Aorta (tissue), 5 donors: ENCODE results near the gene MAB21L4. TPM values are rescaled to one million over a fixed set of nuclear protein-coding genes. Genes with fewer than 3 reads are reported as not detected.

ENCODE experiments used
- ATAC-seq: fragments of 200-7000 bp; cut with Tn5 transposase; one replicate; pipeline ENCODE4 v1.9.1; 2022; ENCODE audit warnings: moderate library complexity; ENCODE audit not compliant: low FRiP score
- DNase-seq, 2 donors: peaks; one replicate each; pipeline ENCODE4 v3.0.0-alpha.2; 2020
- H3K27ac ChIP-seq, 2 donors: one replicate each; pipeline ENCODE4 v1.5.1; 2013; ENCODE audit warnings: low read length in 2 of 2, mild to moderate bottlenecking in 2 of 2, moderate library complexity in 2 of 2, control low read depth in 1 of 2, inconsistent platforms in 1 of 2, low read depth in 1 of 2
- H3K27me3 ChIP-seq, 2 donors: one replicate each; pipeline ENCODE4 v1.6.1; 2013; ENCODE audit warnings: control low read depth in 1 of 2, low read length in 1 of 2, mild to moderate bottlenecking in 1 of 2, moderate library complexity in 1 of 2; ENCODE audit not compliant: insufficient read depth in 2 of 2, control insufficient read depth in 1 of 2
- H3K36me3 ChIP-seq, 2 donors: one replicate each; pipeline ENCODE4 v1.6.1; 2013; ENCODE audit warnings: control low read depth in 1 of 2, low read length in 1 of 2, mild to moderate bottlenecking in 1 of 2; ENCODE audit not compliant: insufficient read depth in 2 of 2, control insufficient read depth in 1 of 2
- H3K4me1 ChIP-seq, 2 donors: one replicate each; pipeline ENCODE4 v1.6.1; 2013; ENCODE audit warnings: low read length in 2 of 2, control low read depth in 1 of 2, mild to moderate bottlenecking in 1 of 2, moderate library complexity in 1 of 2; ENCODE audit not compliant: insufficient read depth in 2 of 2, control insufficient read depth in 1 of 2
- H3K4me3 ChIP-seq, 2 donors: one replicate each; pipeline ENCODE4 v1.5.1; 2013; ENCODE audit warnings: low read length in 2 of 2, control low read depth in 1 of 2, mild to moderate bottlenecking in 1 of 2
- H3K9me3 ChIP-seq: one replicate; pipeline ENCODE4 v1.6.1; 2013; ENCODE audit warnings: mild to moderate bottlenecking, low read length; ENCODE audit not compliant: control insufficient read depth
- WGBS, 2 donors: extraction: QIAGEN DNeasy Blood & Tissue Kit; methylation state at CpG; one replicate each; pipeline ENCODE4 v1.1.7; 2013; 5-methylcytosine and 5-hydroxymethylcytosine counted together
- intact Hi-C, 2 donors: fragments of 100-400 bp; cut with DNase I; formaldehyde crosslinking; loops; one replicate each; pipeline versions ENCODE4 v1.14.2 to v1.15.0; 2022
- polyA plus RNA-seq, 2 donors: library from polyadenylated mRNA; stranded (reverse); fragments of 200-250 nt; gene quantifications; one replicate each; pipeline ENCODE4 v1.2.3, GENCODE V29; 2013
- total RNA-seq, 2 donors: library from RNA; stranded (reverse); fragmentation: NEBNext Ultra II Directional; extraction: Animal tissue kit (Norgen Biotek cat#: 25700); gene quantifications; one replicate each; pipeline ENCODE4 v1.2.1, GENCODE V29; 2021
- donor health status: healthy with polysubstance abuse.
- donor health status: Bipolar disorder and iron deficiency.
- donor health status: DM: no; HTN: no; CAD: no.
- donor health status: DM: no; HTN: no; CAD: no.
- donor health status: DM: yes; HTN: yes; CAD: no.

Gene MAB21L4
- total and polyA plus RNA-seq, 4 donors = 5.5 TPM; not detected in 3

GRCh38 chr2:240899468-240899865 is 3.5 kb upstream of the MAB21L4 start:
- intact Hi-C loops = no loop called here
- WGBS, 2 donors = 86 to 91% methylated on average over 19 of the region's 19 CpGs
- H3K9me3 ChIP-seq = no peaks in the 10 kb centered on the region

DNA sequence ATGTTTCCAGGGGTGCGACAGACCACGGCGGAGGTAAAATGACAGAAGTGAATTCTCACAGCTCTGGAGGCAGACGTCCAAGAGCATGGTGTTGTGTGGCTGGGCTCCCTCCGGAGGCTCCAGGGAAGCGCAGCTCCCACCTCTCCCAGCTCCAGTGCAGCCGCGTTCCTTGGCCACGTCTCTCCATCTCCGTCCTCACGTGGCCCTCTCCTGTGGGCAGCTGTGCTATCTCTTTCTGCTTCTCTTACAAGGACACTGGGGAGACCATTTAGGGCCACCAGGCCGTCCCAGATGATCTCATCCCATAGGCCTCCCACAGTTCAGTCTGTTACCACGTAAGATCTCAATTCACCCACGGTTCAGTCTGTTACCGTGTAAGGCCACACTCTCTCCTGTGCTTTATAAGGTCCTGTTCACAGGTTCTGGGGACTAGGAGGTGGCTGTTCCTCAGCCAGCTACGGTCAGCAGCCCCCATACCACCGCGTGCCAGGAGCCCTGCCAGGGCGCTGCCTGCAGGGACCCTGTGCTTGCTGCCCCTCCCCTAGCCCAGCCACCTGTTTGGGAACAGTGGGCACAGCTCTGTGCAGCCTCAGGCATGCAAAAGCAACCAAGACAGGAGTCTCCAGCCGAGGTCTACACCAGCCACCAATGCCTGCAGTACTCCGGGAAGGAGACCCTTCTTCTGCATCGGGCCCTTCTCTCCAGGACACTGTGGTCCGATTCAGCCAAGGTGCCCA is 2.9 kb upstream of the MAB21L4 start:
- no peaks in the 10 kb centered on the region for H3K9me3 ChIP-seq
- intact Hi-C loops = no loop called here
- 67 to 69% methylated on average over 23 of the region's 23 CpGs for WGBS, 2 donors
- H3K27me3 ChIP-seq = no peaks in the 10 kb centered on the region
- DNase-seq = no peak
- no peaks in the 10 kb centered on the region for H3K36me3 ChIP-seq
- ATAC-seq = no peak
- no peaks in the 10 kb centered on the region for H3K4me1 ChIP-seq
- no peak overlapping the region for H3K4me3 ChIP-seq
- no peak overlapping the region for H3K27ac ChIP-seq

More at GRCh38 chr2:240899468-240899865, 3.5 kb upstream of the MAB21L4 start:
- Histone ChIP-seq H3K4me1 (no peaks in the 10 kb centered on the region), H3K36me3 (no peaks in the 10 kb centered on the region), H3K27me3 (no peaks in the 10 kb centered on the region), H3K27ac (no peak overlapping the region), H3K4me3 (no peak overlapping the region)
- no peak for DNase-seq
- no peak for ATAC-seq

GRCh38 chr2:240898108-240898730 is 2.3 kb upstream of the MAB21L4 start:
- Histone ChIP-seq H3K4me1 (no peaks in the 10 kb centered on the region), H3K36me3 (no peaks in the 10 kb centered on the region), H3K27me3 (no peaks in the 10 kb centered on the region), H3K9me3 (no peaks in the 10 kb centered on the region), H3K27ac (no peak overlapping the region), H3K4me3 (no peak overlapping the region)
- intact Hi-C loops = no loop called here
- DNase-seq (no peak), ATAC-seq (peak; percentile 33)
- 77 to 79% methylated on average over 17 of the region's 17 CpGs for WGBS, 2 donors

DNA sequence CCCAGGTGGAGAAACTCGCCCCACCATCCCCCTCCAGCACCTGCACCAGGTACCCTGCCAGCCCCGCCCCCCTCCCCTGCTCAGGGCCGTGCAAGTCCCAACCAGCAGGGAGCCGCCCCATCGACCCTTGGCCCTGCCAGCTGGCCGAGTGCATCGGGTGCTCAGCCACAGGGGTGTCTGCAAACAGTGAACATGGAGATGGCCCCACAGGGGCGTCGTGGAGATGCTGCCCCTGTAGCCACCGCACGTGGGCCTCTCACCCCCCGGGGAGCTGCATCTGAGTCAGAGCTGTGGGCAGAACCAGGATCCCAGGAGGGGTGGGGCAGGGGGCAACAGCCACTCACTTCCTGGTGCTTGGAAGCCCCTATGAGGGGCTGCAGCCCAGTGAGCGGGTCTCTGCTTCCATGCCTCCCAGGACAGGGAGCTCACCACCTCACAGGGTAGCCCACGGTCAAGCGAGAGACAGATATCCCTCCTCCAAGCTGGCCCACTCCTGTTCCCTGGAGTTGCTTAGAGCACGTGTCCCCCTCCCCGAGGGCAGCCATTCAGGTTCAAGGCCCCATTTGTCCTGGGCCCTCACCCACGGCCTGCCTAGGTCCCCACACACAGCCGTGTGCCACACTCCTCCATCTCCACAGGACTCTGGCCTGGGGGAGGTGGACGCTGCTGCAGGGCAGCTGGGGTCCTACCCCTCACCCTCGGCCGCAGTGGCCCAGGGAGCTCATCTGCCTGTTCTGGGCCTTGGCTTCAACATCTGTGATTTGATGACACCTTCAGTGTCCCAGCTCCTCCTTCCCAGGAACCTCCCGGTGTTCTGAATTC is 1.1 kb upstream of the MAB21L4 start:
- WGBS, 2 donors = 63 to 64% methylated on average over 22 to 23 of the region's 23 CpGs
- H3K27me3 ChIP-seq = no peaks in the 10 kb centered on the region
- ATAC-seq (no peak), DNase-seq (no peak)
- no peaks in the 10 kb centered on the region for H3K9me3 ChIP-seq
- H3K4me3 ChIP-seq = no peak overlapping the region
- no peaks in the 10 kb centered on the region for H3K36me3 ChIP-seq
- intact Hi-C loops = no loop called here
- H3K4me1 ChIP-seq = no peaks in the 10 kb centered on the region
- no peak overlapping the region for H3K27ac ChIP-seq

DNA sequence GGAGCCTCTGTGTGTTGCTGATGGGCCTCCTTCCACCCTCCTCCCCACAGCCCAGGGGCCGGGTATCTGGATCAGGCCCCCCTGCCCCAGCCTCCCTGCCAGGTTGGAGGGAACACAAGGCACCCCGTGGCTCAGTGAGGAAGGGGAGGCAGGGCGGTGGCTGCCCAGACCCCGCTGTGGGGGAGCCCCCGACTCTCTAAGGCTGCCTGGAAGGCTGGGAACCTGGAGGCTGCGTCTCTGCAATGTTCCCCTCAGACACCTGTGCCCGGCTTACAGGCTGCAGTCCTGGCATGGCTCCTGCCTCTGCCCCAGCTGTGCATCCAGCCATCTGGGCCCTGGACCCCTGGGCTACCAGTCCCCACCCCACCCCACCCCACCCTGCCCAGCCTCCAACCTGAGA is 438 bp upstream of the MAB21L4 start:
- intact Hi-C loops = no loop called here
- Histone ChIP-seq H3K4me1 (no peaks in the 10 kb centered on the region), H3K9me3 (no peaks in the 10 kb centered on the region), H3K27me3 (no peaks in the 10 kb centered on the region), H3K27ac (no peak overlapping the region), H3K36me3 (no peaks in the 10 kb centered on the region), H3K4me3 (no peak overlapping the region)
- no peak for ATAC-seq
- 67 to 68% methylated on average over 7 of the region's 7 CpGs for WGBS, 2 donors
- DNase-seq = no peak

DNA sequence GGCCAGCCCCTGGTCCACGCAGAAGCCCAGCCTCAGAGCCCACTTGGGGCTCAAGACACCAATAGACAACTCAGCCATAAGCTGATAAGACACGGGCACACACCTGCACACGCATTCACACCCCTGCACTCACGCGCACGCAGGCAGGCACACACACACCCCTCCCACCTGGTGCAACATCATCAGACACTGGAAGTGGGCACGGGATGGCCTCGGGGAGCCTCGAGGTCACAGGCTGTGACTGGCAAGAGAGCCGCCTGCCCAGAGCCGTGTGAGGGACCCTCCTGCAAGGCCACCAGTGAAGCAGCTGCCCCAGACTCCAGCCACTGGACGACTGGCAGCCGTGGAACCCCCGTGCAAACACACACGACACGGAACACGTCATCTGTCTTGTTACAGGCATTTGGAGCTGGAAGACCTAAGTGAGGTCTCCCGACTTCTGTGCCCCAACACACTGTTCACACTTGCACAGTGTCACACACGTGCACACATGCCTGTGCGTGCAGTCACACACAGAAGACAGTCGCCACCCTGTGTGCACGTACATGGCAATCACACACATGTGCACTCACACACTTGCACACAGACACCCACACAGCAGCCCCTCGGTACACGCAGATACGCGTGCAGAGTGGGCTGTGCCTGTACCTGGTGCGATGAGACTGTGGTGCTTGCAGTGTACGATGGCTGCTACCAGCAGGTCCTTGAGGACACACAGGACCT is 959 bp downstream of the MAB21L4 start:
- intact Hi-C loops = no loop called here
- no peaks in the 10 kb centered on the region for H3K27me3 ChIP-seq
- no peak for DNase-seq
- H3K9me3 ChIP-seq = no peaks in the 10 kb centered on the region
- no peaks in the 10 kb centered on the region for H3K4me1 ChIP-seq
- H3K36me3 ChIP-seq = no peaks in the 10 kb centered on the region
- ATAC-seq = no peak
- 87 to 88% methylated on average over 28 of the region's 28 CpGs for WGBS, 2 donors
- H3K4me3 ChIP-seq = no peak overlapping the region
- no peak overlapping the region for H3K27ac ChIP-seq

DNA sequence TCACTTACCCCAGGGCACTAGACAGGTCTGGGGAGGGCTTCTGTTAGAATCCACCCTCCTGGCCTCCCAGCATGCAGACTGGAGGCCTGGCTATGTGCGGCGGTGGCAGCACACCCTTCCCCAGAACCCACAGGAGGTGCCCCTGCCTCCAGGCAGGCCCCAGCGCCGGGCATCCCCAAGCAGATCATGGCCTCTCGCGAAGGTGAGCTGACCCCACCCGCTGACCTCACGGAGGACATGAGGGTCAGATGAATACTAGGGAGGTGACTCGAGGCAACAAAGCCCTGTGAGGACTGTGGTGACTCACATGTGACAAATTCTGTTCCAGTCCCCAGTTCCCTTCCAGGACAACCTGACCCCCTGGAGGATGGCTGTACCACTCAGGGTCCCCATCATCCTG is 1.9 kb downstream of the MAB21L4 start:
- intact Hi-C loops = no loop called here
- no peak overlapping the region for H3K4me3 ChIP-seq
- no peaks in the 10 kb centered on the region for H3K27me3 ChIP-seq
- H3K9me3 ChIP-seq = no peaks in the 10 kb centered on the region
- WGBS, 2 donors = 91% methylated on average over 9 of the region's 9 CpGs
- ATAC-seq (no peak), DNase-seq (no peak)
- H3K4me1 ChIP-seq = no peaks in the 10 kb centered on the region
- no peak overlapping the region for H3K27ac ChIP-seq
- H3K36me3 ChIP-seq = no peaks in the 10 kb centered on the region

DNA sequence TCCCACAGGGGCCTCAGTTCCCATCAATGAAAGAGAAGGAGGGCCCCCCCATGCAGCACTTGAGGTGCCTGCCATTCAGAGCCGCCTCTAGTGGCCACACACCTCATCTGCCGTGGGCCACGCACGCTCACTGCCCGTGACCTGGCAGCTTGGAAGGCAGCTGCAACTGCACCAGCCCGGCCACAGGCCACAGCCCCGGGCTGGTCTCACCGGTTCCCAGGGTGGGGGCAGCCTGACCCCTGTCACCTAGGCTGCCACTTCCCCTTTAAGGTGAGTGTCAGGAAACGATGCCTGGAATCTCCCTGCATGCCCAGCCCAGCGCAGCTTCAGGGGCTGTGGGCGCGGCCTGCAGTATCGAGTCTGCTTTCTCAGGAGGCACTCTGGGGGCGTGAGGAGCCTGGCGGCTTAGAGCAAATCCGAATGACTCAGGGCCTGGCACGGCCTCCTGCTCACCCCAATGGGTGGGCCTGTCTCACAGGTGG is 2.6 kb downstream of the MAB21L4 start:
- H3K36me3 ChIP-seq = no peaks in the 10 kb centered on the region
- intact Hi-C loops = no loop called here
- 74 to 75% methylated on average over 17 of the region's 17 CpGs for WGBS, 2 donors
- no peaks in the 10 kb centered on the region for H3K27me3 ChIP-seq
- no peak for ATAC-seq
- no peak overlapping the region for H3K4me3 ChIP-seq
- no peaks in the 10 kb centered on the region for H3K9me3 ChIP-seq
- no peak overlapping the region for H3K27ac ChIP-seq
- H3K4me1 ChIP-seq = no peaks in the 10 kb centered on the region
- no peak for DNase-seq
